Uterus (tissue), 4 donors: ENCODE results near the gene NAV1. TPM values are rescaled to one million over a fixed set of nuclear protein-coding genes. Genes with fewer than 3 reads are reported as not detected.
A peak's percentile ranks its signal among the peaks of the same experiment; 100 is the strongest.

Experiments
- DNase-seq, 2 donors: peaks; one replicate each; pipeline ENCODE4 v3.0.0-alpha.2; 2019 to 2020
- H3K27ac ChIP-seq, 2 donors: fragments of 200-600 bp; sonication (generic); 1 replicate in 1 of 2; 2 replicates in 1 of 2; pipeline ENCODE4 v1.5.1; 2016 to 2018
- H3K27me3 ChIP-seq, 2 donors: fragments of 200-600 bp; sonication (generic); one replicate each; pipeline ENCODE4 v1.5.1; 2018 to 2019; ENCODE audit warnings: control low read depth in 1 of 2
- H3K36me3 ChIP-seq, 2 donors: fragments of 200-600 bp; sonication (generic); one replicate each; pipeline ENCODE4 v1.5.1; 2019; ENCODE audit warnings: control low read depth in 1 of 2
- H3K4me1 ChIP-seq, 2 donors: fragments of 200-600 bp; sonication (generic); one replicate each; pipeline ENCODE4 v1.5.1; 2018 to 2019; ENCODE audit warnings: control low read depth in 1 of 2
- H3K4me3 ChIP-seq, 2 donors: fragments of 200-600 bp; sonication (generic); 1 replicate in 1 of 2; 2 replicates in 1 of 2; pipeline ENCODE4 v1.5.1; 2018 to 2019; ENCODE audit warnings: mild to moderate bottlenecking in 1 of 2
- H3K9me3 ChIP-seq, 2 donors: fragments of 200-600 bp; sonication (generic); one replicate each; pipeline ENCODE4 v1.5.1; 2019; ENCODE audit warnings: control low read depth in 1 of 2
- POLR2A ChIP-seq, 2 donors: fragments of 450-650 bp; IDR thresholded peaks; one replicate each; pipeline ENCODE4 v1.6.1; 2016; ENCODE audit warnings: antibody characterized with exemption in 2 of 2, mild to moderate bottlenecking in 1 of 2, moderate library complexity in 1 of 2
- intact Hi-C: fragments of 100-400 bp; cut with DNase I; formaldehyde crosslinking; loops from one replicate; pipeline ENCODE4 v1.15.1; 2023; ENCODE audit warnings: low total_unique reads
- total RNA-seq, 4 donors: library from RNA; depleted of rRNA in 3 of 4; stranded (reverse); fragments of >200 nt in 3 of 4; gene quantifications; one replicate each; pipeline versions ENCODE4 v1.1.0 to v1.2.4, GENCODE V29; 2014 to 2023
- TF ChIP-seq, protein P1 (sequence below), 4 experiments: fragments of 200-600 bp in 2 of 4; fragments of 450-650 bp in 2 of 4; sonication (generic) in 2 of 4; IDR thresholded peaks; one replicate each; pipeline ENCODE4 v1.5.1; 2016 to 2019; ENCODE audit warnings: antibody characterized with exemption in 4 of 4, mild to moderate bottlenecking in 2 of 4, moderate library complexity in 1 of 4
- donor health status: DM: yes; HTN: yes; CAD: no.

Gene NAV1
- total RNA-seq, 4 donors from 2014 or later: 25.1 to 86.1 (median 58.5) TPM

DNA sequence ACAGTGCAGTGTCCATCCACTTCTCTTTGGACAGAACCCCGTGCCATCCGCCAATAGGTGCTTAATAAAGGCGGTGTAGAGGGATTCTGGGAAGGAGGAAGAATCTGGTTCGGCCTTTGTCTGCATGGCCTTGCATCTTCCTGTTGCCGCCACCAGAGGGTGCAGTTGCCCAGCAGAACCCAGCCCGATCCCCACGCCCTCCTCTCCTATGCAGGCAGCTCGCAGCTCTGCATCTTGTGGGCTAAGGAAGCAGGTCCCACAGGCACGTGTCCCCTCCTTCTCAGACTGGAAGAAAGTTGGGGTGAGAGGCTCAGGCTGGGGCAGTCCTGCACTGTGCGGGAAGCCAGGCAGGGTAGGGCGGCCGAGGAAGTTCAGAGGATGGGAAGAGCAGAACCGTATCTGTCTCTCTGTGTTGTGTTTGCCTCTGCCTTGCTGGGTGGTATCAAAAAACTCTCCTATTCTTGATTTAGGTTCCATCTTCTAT, 20.8 kb downstream of the NAV1 start:
- intact Hi-C loops: loop anchor here (2.0 to 10.0 kb wide), 2 partner anchors 145 to 235 kb away; no protein-coding TSS in a partner anchor
- no peaks in the 10 kb centered on the region for H3K36me3 ChIP-seq
- peaks cover 0 to 10% of the 10 kb centered on the region in 2 donors for H3K4me1 ChIP-seq
- DNase-seq: peak; percentile 83 to 84
- peak overlapping the region in 1 of 2 donors; percentile 12 for H3K27ac ChIP-seq
- no peak for TF ChIP-seq POLR2A (IDR thresholded peaks at IDR 0.05)
- TF ChIP-seq, protein P1, sequence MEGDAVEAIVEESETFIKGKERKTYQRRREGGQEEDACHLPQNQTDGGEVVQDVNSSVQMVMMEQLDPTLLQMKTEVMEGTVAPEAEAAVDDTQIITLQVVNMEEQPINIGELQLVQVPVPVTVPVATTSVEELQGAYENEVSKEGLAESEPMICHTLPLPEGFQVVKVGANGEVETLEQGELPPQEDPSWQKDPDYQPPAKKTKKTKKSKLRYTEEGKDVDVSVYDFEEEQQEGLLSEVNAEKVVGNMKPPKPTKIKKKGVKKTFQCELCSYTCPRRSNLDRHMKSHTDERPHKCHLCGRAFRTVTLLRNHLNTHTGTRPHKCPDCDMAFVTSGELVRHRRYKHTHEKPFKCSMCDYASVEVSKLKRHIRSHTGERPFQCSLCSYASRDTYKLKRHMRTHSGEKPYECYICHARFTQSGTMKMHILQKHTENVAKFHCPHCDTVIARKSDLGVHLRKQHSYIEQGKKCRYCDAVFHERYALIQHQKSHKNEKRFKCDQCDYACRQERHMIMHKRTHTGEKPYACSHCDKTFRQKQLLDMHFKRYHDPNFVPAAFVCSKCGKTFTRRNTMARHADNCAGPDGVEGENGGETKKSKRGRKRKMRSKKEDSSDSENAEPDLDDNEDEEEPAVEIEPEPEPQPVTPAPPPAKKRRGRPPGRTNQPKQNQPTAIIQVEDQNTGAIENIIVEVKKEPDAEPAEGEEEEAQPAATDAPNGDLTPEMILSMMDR (IDR thresholded peaks at IDR 0.05): peak; percentile 95 to 99 (median 98)
- no peaks in the 10 kb centered on the region for H3K9me3 ChIP-seq
- no peaks in the 10 kb centered on the region for H3K27me3 ChIP-seq
- H3K4me3 ChIP-seq: no peak overlapping the region

DNA sequence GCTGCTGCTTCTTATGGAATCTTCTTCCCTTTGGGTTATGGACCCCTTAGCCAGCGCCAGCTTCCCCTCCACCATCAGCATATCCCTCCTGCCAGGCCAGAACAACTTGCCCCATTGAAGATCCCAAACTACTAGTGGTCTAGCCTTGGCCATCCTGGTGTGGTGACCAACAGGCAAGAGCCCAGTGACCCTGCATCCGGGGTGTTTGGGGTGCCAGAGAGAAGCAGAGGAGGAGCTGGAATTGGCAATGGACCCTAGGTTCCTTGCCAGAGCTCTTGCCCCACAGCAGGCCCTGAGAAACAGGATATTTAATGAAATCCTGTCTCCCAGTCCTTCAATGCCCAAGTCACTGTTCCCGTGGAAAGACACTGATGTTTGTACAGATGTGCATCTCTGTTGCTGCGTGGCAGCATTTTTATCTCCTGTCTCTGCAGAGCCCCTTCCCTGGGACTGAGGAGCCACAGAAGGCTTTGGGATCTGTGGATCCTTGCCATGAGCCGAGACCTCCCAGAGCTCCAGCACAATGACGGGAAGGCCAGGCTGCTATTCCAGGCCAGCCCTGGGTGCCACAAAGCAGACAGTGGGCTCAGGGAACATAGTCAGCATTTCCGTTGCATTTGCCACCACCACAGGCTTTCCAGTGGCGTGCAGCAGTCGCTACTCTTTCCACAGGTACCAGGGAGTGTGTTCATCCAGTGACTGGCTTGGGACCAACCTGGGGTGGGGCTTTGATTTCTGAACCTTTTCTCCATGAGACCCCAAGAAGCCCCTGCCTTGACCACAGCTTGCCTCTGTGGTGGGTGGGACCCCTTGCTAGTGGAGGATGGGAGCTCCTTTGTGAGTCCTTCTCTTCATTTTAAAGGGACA, 21.6 kb downstream of the NAV1 start:
- Histone ChIP-seq H3K27me3 (no peaks in the 10 kb centered on the region), H3K4me1 (peaks cover 0 to 10% of the 10 kb centered on the region in 2 donors), H3K27ac (no peak overlapping the region), H3K36me3 (no peaks in the 10 kb centered on the region), H3K9me3 (no peaks in the 10 kb centered on the region), H3K4me3 (no peak overlapping the region)
- TF ChIP-seq POLR2A (IDR thresholded peaks at IDR 0.05): no peak
- TF ChIP-seq, protein P1 (IDR thresholded peaks at IDR 0.05): no peak
- intact Hi-C loops: no loop called here
- DNase-seq: no peak

DNA sequence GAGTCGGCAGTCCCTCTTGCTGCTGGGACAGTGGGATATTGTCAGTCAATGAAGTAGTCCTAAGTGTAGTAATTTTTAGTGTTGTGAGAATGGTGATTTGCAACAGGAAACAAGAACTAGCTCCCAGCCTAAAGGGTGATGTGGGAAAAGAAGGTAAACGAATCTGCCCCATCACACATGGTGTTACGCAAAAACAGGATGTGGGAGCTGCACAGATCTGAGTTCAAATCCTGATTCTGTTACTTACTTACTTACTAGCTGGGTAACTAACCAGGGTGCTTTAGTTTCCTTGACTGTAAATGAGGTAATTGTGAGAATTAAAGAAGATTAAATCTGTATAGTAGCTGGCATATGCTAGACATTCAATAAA, 22.3 kb downstream of the NAV1 start:
- H3K4me3 ChIP-seq: no peak overlapping the region
- no peaks in the 10 kb centered on the region for H3K9me3 ChIP-seq
- H3K4me1 ChIP-seq: peaks cover 0 to 10% of the 10 kb centered on the region in 2 donors
- no peaks in the 10 kb centered on the region for H3K27me3 ChIP-seq
- H3K36me3 ChIP-seq: no peaks in the 10 kb centered on the region
- DNase-seq: no peak
- intact Hi-C loops: no loop called here
- TF ChIP-seq POLR2A (IDR thresholded peaks at IDR 0.05): no peak
- TF ChIP-seq, protein P1 (IDR thresholded peaks at IDR 0.05): no peak
- peak overlapping the region in 1 of 2 donors; percentile 75 for H3K27ac ChIP-seq

- peak overlapping the region; percentile 74 to 75 for H3K27ac ChIP-seq
- H3K9me3 ChIP-seq: no peaks in the 10 kb centered on the region
- intact Hi-C loops: no loop called here
- TF ChIP-seq, protein P1 (IDR thresholded peaks at IDR 0.05): no peak
- no peak for TF ChIP-seq POLR2A (IDR thresholded peaks at IDR 0.05)
- no peak overlapping the region for H3K4me3 ChIP-seq
- H3K36me3 ChIP-seq: no peaks in the 10 kb centered on the region
- no peaks in the 10 kb centered on the region for H3K27me3 ChIP-seq
- peaks cover 0 to 10% of the 10 kb centered on the region in 2 donors for H3K4me1 ChIP-seq
- no peak for DNase-seq
Measured at GRCh38 chr1:201561601-201562000, 22.7 kb downstream of the NAV1 start.

DNA sequence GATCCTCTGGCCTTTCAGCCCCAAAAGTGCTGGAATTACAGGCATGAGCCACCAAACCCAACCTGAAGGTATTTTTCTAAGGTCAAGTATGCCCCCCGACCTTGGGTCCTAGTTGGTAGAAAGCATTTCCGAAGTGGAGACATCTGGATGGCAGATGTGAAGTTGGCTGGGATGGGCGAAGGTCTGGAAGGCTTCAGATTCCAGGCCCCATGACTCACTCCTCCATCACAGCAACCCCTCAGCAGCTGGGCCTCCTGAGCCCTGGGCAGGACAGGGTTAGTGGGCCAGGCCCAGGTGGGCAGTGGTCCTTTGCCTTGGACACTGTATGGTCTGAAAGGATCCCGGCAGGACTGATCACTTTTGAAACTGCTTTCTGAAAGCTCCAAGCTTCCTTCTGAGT, 23.3 kb downstream of the NAV1 start:
- Histone ChIP-seq H3K36me3 (no peaks in the 10 kb centered on the region), H3K4me3 (no peak overlapping the region), H3K4me1 (peaks cover 0 to 10% of the 10 kb centered on the region in 2 donors), H3K9me3 (no peaks in the 10 kb centered on the region), H3K27me3 (no peaks in the 10 kb centered on the region), H3K27ac (peak overlapping the region; percentile 74 to 75)
- intact Hi-C loops: no loop called here
- TF ChIP-seq, protein P1 (IDR thresholded peaks at IDR 0.05): no peak
- no peak for TF ChIP-seq POLR2A (IDR thresholded peaks at IDR 0.05)
- DNase-seq: peak in 1 of 2 donors; percentile 51
